Measurements from ENCODE around the gene PRDM10. TPM values are rescaled to one million over a fixed set of nuclear protein-coding genes. Genes with fewer than 3 reads are reported as not detected.

PRDM10 gene
- total RNA-seq, 1 experiment from 2014 or later, result 7.7 TPM

GRCh38 chr11:129866311-129866710 lies 136.3 kb downstream of the PRDM10 start:
- Histone ChIP-seq H3K18ac (ENCODE audit: insufficient read length, low read depth, low read length) (no peak overlapping the region), H4K20me1 (ENCODE audit: control insufficient read depth, insufficient read depth, insufficient read length) (no peaks in the 10 kb centered on the region), H2AFZ (ENCODE audit: low read length) (no peak overlapping the region), H2BK15ac (ENCODE audit: low read depth, low read length) (no peak overlapping the region), H3K79me2 (ENCODE audit: insufficient read depth, low read length) (no peaks in the 10 kb centered on the region), H2BK5ac (ENCODE audit: insufficient read length, low read length) (no peak overlapping the region), H3T11ph (ENCODE audit: low read length) (no peak overlapping the region), H4K91ac (ENCODE audit: insufficient read length, low read depth, low read length) (no peak overlapping the region), H3K4me1 (ENCODE audit: insufficient read depth, low read length) (peaks cover 2% of the 10 kb centered on the region; the same call in 1 of the 2 replicates), H3K79me1 (ENCODE audit: insufficient read depth, low read depth, low read length, poor library complexity, severe bottlenecking) (no peaks in the 10 kb centered on the region), H3K27ac (ENCODE audit: insufficient read length, low read depth, low read length) (no peak overlapping the region), H3K56ac (ENCODE audit: insufficient read length, low read depth, low read length) (no peak overlapping the region), H4K8ac (replicated peaks; ENCODE audit: insufficient read length, low read depth, low read length) (no peak overlapping the region), H2BK12ac (ENCODE audit: insufficient read length, low read depth, low read length) (no peak overlapping the region), H3K9me3 (ENCODE audit: control insufficient read depth, low read depth, low read length) (no peaks in the 10 kb centered on the region), H3K9ac (ENCODE audit: extremely low read depth, insufficient read length, low read length) (no peak overlapping the region), H3K23ac (ENCODE audit: insufficient read length, low read depth, low read length) (no peak overlapping the region), H3K4ac (ENCODE audit: low read depth, low read length) (no peak overlapping the region), H3K4me2 (ENCODE audit: insufficient read depth, insufficient read length, low read length) (no peak overlapping the region), H4K5ac (ENCODE audit: insufficient read length, low read depth, low read length) (no peak overlapping the region), H2BK120ac (ENCODE audit: low read depth, low read length, poor library complexity, severe bottlenecking) (no peak overlapping the region), H3K27me3 (ENCODE audit: insufficient read depth, low read length) (no peaks in the 10 kb centered on the region), H2BK20ac (ENCODE audit: low read depth, low read length, poor library complexity, severe bottlenecking) (no peak overlapping the region), H2AK5ac (ENCODE audit: insufficient read length, low read length) (no peak overlapping the region), H3K23me2 (ENCODE audit: insufficient read length, low read depth, low read length, poor library complexity, severe bottlenecking) (no peaks in the 10 kb centered on the region), H3K14ac (ENCODE audit: insufficient read depth, low read length) (no peak overlapping the region)
- peak overlapping the region in 1 of 3 experiments; percentile 58; a peak in 2 of 7 replicates for H3K27ac Mint-ChIP-seq
- H3K36me3 Mint-ChIP-seq (ENCODE audit: insufficient read depth in 1 of 3, low read depth in 3 of 3), result peaks cover 60 to 94% (median 90%) of the 10 kb centered on the region in 3 experiments
- DNase-seq, result no peak
- no peak for TF ChIP-seq CTCF (conservative IDR thresholded peaks at IDR 0.05)
- no peaks in the 10 kb centered on the region for H3K9me3 Mint-ChIP-seq
- H3K27me3 Mint-ChIP-seq (ENCODE audit: low read depth), result no peaks in the 10 kb centered on the region
- peaks cover 11% of the 10 kb centered on the region in 2 experiments for H3K4me1 Mint-ChIP-seq
- no peak overlapping the region for H3K4me3 Mint-ChIP-seq
- no CpG with 5 or more reads among the region's 3 CpGs for WGBS (ENCODE audit: extremely low coverage, insufficient read length, low lambda C conversion rate)

All from H9 (cell line).